GM18907 (cell line): Measurements from ENCODE around the gene SRCIN1.
"Not testable (repeated sequence)": the region's sequence is repeated elsewhere in the genome, so short reads cannot be mapped to it uniquely, and the experiment has no call there.

Source experiments
- ATAC-seq: cut with Tn5 transposase; IDR thresholded peaks from one replicate; pipeline ENCODE4 v1.9.1; 2021; ENCODE audit warnings: mild to moderate bottlenecking, moderate library complexity; ENCODE audit not compliant: unreplicated experiment

The SRCIN1 gene

DNA sequence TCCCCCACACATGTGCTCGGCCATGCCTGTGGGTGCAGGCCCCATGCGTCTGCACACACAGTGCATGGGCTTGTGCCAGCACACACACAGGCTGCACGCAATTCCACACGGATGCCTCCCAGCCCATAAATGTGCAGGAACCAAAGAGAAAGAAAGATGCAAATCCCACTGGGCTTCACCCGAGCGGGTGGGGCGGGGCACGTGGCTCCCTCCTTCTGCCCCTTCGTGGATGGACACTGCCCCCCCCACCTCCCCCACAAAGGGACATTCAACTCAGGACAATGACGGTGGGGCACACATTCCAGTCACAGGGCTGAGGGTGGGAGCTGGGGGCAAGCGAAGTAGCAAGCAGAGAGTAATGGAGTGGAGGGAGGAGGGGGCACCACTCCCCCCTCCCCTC, 74.9 kb downstream of the SRCIN1 start:
- ATAC-seq, result not testable (repeated sequence)

DNA sequence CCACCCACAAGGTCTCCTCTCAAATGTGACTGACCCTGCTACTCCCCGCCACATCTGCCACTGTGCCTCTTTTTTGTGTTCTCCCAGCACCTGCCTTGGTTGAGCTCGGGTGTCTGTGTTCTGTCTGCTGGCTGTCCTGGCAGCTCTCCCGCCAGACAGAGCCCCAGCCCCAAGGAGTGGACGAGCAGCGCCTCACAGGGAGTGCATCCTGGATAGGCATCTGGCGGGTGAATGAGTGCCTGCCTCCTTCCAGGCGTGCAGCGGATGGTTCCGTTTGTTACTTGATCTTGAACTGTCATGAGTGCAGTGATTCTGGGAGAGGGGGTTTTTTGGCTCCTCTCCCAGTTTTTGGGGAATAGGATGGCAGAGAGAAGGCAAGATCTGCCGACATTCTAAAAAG, 77.6 kb downstream of the SRCIN1 start:
- ATAC-seq, result not testable (repeated sequence)

DNA sequence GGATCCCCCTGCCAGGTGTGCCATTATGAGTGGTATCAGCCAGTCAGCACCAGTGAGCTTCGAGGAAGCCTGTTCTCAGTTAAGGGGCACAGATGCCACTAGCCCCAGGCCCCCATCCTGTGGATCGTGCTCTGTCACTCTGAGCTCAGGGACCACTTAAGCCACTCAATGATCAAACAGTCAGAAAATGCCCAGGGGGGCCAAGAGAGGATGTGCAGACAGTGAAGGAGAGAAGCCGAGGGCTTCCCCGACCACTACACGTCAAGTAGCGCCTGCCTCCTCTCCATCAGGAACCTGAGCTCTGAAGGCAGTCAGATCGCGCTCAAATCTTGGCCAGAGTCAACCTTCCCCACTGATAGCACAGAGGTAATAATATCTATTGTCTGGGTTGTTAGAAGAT, 79.2 kb downstream of the SRCIN1 start:
- not testable (repeated sequence) for ATAC-seq

DNA sequence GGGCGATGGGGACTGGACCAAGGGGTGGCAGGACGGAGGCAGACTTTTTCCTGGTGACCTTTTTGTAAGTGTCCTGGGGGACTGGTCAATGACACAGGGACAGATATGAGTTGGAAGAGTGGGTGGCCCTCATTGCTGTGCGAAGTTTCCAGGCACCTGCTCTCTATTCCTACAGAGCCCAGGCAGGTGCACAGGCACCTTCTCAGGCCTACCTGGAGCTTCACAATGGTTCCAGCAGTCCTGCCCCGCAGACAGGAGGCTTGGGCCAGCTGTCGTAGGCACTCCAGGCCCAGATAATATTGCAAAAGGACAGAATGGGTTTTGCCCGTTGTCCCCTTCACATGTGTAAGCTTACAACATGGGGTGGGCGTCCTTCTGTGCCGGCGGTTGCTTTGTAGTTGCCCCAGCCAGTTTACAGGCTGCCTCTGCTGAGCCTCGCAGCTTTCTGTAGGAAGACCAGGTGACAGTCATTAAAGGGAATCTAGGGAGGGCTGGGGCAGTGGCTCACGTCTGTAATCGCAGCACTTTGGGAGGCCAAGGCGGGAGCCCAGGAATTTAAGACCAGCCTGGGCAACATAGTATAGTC, 93.2 kb downstream of the SRCIN1 start:
- no peak for ATAC-seq

DNA sequence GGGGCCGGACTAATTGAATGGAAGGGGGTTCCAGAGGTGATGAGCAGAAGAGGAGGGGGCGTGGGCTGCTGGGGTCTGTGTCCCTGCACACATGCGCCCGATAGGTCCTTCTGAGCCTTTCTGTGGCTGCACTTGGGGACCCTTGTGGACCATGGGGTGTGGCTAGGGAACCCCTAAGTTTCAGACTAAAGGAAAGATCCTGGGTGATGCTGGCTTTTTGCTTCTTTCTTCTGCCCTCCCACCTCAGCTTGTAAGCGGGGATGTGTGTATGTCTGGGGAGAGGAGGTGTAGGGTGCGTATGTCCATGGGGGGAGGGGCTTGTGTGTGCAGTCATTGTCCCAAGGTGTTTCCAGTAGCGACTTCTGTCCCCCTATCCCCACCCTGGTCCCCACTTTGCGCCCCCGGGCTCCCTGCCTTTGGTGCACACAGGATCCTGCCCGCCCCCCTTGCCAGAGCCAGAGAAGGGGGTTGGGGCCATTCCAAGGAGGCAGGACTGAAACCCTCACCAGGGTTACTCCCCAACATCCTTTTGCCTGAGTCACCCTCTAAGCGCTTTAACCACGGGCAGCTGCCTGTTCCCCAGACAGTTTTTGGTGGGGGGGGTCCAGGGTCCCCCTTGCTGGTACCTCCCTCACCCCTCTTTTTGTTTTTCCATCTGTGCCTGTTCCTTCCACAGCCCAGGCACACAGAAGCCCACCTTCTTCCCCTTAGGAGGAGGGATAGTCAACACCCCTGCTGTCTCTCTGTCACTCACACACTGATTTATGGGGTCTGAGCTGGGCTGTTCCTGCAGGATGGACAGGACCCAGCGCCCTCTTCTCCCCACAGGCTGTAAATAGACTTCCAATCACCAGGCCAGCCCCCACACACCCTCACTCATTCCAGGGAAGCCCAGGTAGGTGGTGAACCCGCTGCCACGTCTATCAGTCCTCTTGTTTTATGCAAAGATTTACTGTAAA, 94.3 kb downstream of the SRCIN1 start:
- no peak for ATAC-seq

DNA sequence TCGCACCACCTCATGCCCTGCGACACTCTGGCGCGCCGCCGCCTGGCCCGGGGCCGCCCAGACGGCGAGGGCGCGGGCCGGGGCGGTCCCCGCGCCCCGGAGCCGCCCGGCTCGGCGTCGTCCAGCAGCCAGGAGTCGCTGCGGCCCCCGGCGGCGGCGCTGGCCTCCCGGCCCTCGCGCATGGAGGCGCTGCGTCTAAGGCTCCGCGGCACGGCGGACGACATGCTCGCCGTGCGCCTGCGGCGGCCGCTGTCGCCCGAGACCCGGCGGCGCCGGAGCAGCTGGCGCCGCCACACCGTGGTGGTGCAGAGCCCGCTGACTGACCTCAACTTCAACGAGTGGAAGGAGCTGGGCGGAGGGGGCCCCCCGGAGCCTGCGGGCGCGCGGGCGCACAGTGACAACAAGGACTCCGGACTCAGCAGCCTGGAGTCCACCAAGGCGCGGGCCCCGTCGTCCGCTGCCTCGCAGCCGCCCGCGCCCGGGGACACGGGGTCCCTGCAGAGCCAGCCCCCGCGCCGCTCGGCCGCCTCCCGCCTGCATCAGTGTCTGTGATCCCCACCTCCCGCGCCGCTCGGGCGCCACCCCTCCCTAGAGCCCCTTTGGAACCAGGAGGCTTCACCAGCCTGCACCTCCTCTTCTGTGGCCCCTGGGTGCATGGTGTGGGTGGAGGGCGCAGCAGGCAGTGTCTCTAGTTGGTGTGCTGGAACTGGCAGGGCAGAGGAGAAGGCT, 95.2 kb downstream of the SRCIN1 start:
- no peak for ATAC-seq

DNA sequence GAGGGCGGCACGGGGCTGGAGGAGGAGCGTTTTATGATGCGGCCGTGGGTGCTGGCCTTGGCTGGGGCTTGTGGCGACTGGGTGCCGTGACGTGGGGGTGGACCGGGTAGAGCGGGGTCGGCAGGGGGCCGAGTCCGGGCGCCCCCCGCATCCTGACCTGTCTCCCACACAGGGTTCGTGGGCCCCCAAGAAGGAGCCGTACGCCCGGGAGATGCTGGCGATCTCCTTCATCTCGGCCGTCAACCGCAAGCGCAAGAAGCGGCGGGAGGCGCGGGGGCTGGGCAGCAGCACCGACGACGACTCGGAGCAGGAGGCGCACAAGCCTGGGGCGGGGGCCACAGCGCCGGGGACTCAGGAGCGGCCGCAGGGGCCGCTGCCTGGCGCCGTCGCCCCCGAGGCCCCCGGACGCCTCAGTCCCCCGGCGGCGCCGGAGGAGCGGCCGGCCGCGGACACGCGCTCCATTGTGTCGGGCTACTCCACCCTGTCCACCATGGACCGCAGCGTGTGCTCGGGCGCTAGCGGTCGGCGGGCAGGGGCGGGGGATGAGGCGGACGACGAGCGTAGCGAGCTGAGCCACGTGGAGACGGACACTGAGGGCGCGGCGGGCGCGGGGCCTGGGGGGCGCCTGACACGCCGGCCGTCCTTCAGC, 95.9 kb downstream of the SRCIN1 start:
- ATAC-seq, result no peak

DNA sequence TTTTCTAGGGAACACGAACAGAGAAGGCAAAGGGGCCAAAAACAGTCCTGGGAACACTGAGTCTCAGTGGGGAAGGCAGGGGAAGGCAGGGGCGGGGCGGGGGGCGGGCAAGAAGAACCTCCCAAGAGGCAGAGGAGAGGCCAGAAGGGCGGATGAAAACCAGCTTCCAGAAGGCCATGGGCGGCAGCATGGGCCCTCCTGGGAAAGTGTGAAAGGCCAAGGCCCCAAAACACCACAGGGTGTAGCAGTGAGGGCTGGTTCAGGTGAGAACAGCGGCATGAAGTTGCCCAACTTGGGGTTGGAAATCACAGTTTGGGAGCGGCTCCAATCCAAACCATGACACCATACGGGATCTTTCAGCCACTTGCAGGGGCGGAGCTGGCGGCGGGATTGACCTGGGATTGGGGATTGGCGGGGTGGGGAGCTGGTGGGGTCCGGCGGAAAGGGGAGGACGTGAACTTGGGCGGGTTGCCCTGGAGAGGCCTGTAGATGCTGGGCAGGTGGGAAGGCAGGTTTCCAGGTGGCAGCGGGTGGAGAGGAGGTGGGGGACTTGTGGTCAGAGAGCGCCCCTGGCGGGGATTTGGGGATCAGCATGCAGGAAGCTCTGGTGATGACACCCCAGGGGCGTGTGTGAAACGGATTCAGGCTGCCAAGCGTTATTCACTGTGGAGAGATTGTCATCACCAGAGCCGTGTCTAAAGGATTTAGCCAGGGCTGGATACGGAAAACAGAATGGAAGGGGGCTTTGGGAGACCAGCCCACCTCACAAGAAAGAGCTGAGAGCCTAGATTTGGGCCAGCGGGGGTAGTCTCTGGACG, 96.6 kb downstream of the SRCIN1 start:
- ATAC-seq, result no peak

DNA sequence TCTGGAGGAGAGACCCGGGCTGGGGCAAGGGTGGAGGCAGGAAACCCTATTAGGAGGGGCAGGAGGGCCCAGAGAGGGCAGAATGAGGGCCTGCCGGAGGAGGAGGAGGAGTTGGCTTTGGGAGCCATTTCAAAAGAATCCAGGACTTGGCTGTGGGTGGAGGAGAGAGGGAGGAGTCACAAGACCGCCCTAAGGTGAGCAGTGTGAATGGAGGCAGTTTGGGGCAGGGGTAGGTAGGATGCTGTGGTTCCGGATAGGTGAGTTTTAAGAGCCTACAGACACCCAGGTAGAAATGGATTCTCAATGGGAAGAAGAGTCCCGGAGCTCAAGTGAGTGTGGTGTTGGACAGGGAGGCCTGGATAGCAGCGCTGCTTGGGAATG, 97.2 kb downstream of the SRCIN1 start:
- no peak for ATAC-seq

DNA sequence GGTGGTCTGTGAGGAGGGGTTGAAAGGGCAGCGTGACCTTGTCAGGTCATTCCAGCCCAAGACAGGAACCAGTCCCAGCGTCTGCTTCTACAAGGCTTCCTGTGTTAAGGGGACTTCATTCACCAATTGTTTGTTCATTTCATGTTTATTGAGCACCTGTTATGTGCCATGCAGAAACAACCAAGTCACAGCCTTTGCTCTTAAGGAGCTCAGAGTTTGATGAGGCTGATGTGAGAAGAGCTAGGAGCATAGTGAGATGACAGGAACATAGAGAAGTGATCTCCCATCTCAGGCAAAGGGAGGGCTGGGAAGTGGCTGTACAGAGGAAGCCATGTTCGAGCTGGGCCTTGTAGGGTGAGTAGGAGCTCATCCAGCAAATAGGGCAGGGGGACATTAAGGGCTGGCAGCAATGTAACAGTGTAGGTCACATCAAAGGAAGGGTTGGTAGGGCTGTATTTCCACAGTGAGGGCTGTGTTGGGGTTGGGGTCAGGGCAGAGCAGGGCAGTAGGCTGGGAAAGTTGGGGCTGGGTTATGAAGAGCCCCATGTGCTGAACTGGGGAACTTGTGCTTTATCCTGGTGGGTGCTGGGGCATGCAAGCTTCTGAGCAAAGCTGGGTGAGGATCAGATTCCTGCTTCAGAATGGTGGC, 97.7 kb downstream of the SRCIN1 start:
- ATAC-seq, result no peak

DNA sequence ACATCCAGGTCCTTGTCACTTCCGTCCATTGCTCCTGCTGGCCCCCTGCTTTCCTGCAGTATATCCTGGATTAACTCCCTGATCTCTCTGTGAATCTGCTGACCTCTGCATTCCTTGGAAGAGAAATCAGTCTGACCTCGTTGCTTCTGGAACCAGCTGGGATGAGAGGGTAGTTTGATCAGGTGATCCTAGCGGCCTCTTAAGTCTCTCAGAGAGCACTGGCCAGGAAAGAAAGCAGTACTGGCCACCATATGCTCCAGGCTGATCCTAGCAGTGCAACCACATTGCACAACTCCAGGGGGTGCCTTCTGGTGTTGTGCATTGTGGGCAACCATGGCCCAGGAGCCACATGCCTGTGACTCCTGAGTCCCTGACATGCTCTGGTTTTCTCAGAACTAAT, 98.3 kb downstream of the SRCIN1 start:
- no peak for ATAC-seq

DNA sequence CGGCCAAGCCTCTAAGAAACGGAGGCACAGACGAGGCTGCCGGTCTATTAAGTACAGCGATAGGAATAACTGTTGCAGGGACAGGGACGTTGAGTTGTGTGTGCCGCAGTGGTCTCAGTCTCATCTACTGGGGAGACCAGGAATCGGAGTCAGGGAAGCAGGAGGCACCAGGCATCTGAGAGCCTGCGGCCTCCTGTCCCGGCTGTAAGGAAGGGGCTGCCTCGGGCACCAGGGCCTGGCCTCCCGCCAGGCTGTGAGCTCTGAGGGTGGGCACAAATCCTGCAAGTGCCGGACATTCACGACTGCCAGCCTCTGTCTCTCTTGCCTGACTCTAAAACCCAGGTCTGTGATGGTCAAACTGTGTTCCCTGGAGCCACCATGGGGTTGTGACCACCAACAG, 101.5 kb downstream of the SRCIN1 start:
- no peak for ATAC-seq

DNA sequence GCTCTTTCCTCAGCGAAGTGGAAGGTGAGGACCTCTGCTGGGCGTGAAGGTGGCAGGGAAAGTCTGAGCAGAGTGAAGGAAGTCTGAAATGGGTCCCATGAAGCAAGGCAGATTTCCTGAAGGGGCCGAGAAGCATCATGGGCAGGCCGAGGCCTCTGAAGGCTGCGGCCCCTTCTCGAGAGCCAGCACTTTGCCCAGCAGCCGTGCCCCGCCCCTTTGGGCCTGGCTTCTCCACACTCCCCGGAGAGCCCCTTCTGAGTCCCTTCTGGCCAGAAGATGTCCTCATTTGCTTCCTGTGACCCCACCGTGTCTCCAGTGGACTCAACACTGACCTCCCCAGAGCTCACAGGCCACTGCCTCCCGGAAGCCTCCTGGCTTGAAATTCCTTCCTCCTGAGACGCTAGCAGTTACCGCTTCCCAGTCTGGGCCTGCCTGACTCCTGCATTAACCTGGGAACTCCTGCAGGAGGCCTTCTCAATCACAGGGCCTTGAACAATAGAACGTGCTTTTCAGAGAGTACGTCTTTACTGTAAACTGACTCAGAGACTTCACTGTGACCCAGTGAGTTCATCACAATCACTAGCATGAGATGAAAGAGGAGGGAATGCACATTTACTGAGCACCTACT, 102.4 kb downstream of the SRCIN1 start:
- ATAC-seq, result not testable (repeated sequence)

DNA sequence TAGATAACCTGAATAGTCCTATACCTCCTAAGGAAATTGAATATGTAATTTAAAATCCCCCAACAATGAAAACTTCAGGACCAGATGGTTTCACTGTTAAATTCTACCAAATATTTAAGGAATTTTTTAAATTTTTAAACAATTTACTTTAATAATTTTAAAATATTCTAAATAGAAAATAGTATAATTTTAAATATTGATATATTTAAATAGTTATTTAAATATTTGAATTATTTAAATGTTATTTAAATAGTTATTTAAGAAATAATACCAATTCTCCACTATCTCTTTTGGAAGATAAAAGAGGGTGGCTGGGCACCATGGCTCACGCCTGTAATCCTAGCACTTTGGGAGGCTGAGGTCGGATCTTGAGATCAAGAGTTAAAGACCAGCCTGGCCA, 104.0 kb downstream of the SRCIN1 start:
- ATAC-seq, result not testable (repeated sequence)

DNA sequence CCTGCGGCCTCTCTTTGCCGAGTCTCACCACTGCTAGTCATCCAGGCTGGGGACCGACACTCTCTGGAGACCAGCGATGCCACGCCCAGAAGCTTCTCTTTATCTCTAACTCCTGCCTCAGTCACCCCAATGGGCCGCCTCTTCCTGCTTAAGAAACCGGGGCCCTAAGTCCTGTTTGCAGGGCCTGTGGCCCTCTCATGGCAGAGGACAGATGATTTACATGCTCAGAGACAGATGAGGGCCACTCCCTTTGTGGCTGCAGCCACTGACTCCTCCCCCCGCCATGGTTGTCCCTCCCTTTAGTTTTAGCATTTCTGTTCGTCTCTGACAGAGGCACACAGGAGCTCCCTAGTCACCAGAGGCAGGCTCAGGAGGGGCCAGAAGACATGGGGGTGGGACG, 106.5 kb downstream of the SRCIN1 start:
- not testable (repeated sequence) for ATAC-seq

DNA sequence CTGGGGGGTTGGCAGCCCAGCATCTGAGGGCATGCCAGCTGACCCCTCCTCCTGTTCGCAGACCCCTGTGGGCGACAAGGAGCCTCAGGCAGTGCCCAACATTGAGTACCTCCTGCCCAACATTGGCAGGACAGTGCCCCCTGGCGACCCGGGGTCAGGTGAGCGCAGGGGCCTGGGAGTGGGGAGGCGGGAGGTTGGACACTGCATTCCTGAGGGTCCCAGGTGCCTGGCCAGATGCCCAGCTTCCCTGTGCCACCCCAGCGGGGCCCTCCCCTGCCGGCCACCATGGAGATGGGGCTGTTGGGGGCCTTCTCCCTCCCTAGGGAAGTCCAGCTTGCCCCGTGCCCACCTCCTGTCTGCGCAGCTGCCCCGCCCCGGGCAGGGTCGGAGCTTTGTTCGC, 107.4 kb downstream of the SRCIN1 start:
- ATAC-seq, result no peak

DNA sequence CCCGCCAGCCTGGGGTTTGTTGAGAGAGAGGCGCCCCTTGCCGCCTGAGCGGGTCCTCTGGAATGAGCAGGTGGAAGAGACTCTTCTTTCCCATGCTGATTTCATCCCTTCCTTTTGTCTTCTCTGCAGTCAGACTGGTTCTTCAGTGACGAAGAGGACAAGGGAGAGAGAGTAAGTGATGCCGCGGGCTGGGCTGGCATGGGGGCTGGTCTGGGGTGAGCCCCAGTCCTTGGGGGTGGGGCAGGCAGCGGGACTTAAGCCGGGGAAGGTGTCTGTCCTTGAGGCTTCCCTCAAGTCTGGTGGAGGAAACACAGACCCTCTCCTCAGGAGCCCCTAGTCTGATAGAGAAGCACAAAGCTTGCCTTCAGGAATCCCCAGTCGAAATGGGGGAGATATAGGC, 108.1 kb downstream of the SRCIN1 start:
- not testable (repeated sequence) for ATAC-seq

DNA sequence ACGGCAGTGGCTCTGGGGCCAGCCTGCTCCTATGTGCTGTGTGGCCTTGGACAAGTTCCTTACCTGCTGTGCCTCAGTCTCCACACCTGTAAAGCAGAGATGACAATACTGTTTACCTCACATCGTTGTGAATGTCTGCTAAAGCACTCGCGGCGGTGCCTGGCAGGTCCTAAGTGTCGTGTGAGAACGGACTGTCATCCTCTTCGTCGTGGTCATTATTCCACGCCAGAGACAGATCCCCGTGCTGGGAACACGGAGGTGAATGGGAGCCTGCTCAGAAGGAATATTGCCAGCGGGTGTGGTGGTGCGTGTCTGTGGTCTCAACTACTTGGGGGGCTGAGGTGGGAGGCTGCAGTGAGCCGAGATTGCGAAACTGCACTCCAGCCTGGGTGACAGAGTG, 111.6 kb downstream of the SRCIN1 start:
- ATAC-seq, result not testable (repeated sequence)
